GM21717 (cell line): ENCODE results near the gene RBM28.

Experiments used
- ATAC-seq: cut with Tn5 transposase; IDR thresholded peaks from one replicate; pipeline ENCODE4 v1.9.1; 2021; ENCODE audit warnings: mild to moderate bottlenecking, moderate library complexity; ENCODE audit not compliant: unreplicated experiment

Gene RBM28, protein sequence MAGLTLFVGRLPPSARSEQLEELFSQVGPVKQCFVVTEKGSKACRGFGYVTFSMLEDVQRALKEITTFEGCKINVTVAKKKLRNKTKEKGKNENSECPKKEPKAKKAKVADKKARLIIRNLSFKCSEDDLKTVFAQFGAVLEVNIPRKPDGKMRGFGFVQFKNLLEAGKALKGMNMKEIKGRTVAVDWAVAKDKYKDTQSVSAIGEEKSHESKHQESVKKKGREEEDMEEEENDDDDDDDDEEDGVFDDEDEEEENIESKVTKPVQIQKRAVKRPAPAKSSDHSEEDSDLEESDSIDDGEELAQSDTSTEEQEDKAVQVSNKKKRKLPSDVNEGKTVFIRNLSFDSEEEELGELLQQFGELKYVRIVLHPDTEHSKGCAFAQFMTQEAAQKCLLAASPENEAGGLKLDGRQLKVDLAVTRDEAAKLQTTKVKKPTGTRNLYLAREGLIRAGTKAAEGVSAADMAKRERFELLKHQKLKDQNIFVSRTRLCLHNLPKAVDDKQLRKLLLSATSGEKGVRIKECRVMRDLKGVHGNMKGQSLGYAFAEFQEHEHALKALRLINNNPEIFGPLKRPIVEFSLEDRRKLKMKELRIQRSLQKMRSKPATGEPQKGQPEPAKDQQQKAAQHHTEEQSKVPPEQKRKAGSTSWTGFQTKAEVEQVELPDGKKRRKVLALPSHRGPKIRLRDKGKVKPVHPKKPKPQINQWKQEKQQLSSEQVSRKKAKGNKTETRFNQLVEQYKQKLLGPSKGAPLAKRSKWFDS

DNA sequence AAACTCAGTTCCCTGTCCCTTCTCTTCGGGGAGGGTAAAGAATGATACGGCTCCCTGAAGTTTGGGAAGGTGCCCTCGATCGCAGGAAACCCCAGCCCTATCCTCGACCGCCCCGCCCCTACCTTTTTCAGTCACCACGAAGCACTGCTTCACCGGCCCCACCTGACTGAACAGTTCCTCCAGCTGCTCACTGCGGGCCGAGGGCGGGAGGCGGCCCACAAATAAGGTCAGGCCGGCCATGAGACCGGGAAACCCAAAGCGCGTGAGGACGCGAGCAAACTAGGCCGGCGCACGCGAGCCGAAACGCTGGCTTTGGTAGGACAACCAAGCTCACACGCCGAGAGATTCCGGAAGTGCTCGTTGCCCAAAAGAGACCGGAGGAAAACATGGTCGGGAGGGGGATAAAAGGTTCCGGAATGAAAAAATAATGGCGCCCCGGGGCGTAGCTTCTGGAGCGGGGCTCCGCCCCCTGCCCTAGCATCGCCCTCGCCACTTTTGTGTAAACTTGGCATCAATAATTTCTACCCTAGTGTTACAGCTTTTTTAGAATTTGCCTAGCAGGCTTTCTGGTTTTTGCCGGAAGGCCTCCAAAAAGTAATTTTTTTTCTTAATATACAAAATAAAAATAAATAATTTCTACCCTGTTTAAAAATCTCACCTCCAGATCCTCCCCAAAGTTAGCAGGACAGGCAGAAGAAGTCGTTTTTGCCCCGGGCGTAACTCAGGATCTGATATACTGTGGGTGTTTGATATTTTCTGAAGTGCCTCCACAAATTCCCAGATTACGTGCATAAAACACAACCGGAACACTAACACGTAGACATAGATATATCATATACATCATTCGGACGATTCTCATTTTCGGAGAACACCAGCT is at the start of gene RBM28:
RBM28 (minus strand) TSS at position 355 of the 877 bp plus-strand sequence; CDS start at position 240, 115 bp downstream.
- peak; percentile 96 for ATAC-seq

DNA sequence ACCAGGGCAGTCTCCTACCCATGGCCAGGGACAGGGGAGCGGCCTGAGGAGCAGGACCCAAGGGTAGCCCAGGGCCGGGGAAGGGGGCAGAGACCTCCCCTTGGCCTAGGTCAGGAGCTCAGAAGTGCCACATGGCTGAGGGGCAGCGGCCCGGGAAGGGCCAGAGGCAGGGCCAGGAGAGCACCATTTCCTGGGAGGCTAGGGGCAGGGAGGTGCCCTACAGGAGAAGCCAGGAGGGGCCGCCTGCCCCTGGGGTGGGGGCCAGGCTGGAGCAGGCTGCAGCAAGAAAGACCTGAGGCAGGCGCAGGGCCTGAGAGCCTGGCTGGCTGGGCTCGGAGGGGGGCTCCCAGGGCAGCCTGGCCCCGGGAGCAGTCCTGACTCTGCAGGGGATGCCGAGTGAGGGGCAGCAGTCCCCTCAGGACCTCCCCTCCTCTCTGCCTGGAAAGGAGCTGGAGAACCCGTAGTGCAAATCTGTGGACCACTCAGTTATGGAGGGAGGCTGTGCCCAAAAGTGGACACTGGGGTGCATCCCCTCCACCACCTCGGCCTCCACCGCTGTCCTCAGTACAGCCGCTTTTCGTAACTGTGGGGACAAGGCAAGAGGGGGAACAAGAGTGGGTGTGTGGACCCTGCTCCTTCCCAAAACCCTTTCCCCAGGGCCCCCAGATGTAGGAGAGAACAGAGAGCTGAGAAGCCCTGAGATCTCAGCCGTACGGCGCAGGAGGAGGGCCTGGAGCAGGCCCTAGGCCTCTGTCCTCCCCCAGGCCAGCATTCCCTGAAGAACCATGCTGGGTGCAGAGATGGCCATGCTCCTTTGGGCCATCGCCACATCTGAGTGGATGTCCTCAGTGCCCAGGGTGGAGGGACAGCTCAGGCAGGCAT is 49.0 kb upstream of the RBM28 start:
- no peak for ATAC-seq

DNA sequence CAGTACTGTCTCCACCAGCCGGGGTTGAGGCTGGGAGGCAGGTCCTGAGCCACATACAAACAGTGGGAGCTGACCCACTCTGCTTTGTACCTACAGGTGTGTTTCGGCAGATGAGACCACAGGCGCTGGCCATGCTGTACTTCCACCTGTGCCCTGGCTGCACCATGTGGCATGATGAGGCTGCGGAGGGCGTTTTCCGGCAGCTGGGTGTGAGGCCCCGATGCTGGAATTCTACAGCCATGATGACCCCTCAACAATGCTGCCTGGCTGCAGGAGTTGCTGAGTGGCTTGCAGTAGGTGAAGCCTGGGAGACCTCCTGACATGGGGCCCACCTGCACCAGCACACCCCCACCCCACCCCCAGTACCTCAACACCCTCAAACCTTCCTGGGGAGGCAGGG is 48.1 kb upstream of the RBM28 start:
- no peak for ATAC-seq

DNA sequence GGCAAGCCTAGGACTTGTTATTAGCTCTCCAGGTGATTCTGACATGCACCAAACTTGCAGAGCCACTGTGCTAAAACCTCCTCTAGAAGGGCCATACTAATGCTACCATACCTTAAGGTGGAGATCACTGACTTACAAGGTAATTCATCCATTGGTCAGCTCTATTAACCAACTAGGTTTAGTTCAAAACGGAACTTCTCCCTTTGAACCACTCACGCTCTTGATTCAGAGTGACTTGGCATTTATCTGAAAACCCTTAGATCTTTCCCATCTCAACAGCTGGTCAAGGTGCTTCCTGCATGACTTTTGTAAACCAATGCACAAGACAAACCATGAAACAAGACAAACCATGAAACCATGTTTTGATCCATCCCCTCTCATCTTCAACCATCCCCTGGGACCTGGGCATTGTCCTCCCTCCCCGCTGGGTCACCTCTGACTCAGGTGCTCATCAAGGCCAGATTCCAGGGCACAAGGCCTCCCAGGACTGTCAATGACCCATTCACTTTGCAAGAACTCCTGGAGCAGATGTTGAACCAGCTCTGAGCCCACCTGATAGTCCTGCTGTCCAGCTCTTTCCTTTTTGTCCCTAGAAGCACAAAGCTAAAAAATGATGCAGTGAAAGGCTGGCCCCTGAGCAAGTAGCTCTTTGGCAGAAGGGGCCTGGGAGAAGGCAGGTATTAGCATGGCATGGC is 47.3 kb upstream of the RBM28 start:
- no peak for ATAC-seq

DNA sequence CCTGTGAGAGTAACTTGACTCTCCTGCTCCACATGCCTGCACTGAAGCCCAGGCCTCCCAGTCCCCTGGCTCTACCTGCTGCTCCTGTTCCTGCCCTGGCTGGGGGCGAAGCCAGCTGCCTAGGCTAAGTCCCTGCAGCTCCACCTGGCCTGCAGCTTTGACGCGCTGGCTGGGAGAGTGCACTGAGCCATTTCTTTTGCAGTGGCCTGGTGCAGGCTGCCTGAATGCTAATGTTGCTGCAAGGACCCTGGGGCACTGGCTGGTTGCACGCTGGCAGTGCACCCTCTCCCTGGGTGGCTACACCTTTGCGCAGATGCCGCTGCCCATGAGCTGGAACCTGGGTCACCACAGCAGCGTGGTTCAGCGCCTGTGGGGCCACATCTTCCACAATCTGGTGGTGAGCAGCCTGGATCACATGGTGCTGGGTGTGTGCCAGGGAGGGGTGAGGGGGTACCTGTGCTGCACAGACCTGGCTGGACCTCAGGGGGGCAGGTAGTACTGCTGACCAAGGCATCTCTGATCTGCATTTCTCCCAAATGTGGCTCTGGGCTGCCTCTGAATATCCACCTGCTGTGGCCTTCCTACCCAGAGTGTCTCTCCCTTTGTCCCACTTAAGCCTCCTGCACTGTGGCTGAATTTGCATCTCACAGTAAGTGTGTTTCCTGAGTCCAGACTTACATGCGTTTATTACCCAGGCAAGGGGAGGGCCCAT is 46.1 kb upstream of the RBM28 start:
- ATAC-seq = no peak

DNA sequence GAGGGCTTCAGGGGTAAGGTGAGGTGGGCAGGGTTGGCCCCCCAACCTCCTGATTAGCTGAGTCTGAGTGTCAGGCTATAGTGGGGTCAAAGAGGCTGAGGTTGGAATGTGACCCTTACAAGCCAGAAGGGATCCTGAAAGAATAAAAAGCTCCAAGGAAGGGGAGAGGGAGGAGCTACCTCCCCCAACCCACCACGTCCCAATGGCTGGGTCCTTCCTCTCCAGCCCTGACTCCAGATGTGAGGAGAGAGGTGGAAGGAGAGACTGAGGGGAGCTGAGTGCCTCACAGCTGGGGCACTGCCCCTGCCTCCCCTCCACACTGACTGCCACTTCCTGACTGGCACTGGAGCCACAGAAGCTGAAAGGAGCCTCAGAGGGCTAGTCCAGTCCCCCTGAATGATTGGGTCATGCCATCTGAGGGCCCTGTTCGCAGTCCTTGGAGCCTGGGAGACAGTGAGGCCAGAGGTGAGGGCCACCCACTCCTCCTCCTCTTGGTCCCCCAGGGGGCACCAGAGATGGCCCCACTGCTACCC is 45.4 kb upstream of the RBM28 start:
- ATAC-seq = no peak

DNA sequence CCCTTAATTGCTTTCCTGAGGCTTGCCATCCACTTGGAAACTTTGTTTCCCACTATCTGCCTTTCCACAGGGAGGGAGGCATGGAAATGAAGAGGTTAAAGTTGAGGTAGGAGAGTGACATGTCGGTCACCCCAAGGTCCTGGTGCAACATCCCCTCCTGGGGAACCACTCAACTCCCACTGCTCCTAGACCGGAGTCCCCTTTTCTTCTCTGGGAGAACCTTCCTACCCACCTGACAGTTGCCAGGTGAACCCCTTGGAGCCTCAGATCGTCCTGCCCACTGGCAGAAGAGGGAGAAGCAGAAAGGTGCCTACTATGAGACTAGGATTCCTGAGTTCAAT is 44.4 kb upstream of the RBM28 start:
- ATAC-seq = no peak

DNA sequence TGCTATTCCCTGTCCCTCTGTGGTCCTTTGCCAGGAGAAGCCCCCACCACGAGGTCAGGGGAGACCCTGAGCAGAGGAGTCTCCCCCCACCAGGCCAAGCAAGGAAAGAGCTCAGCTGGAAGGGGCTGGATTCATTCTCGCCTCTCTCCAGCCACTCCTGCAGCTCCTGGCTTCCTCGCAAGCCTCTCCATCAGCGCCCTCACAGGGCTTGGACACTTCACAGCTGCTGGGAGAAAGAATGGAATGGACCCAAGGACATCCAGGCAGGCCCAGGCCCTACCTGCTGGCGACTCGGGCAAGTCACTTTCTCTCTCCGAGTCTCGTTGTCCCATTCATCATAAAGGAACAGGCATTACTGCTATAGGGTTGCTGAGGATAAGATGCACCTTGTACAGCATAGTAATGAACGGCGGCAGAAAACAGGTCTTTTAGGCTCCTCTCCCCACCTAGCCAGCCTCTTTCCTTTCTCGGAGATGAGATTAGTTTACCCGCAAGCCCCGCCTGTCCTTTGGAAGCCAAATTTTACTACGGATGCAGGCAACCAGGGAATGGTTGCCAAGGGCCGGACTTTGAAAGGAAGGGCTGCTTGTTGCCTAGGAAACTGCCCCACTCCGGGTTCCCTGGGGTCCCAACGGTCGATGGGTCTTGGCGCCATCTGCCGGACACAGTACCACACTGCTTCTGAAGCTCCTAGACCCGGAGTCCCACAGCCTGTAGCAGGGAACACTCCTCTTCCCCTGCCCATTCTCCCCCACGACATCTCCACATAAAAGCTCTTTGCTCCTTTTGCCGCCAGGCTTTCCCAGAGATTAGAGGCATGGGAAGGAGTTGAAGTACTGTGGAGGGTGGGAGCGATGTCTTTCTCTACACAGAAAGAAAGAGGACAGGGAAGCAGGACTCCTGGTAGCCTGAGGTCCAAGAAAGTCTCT is 43.8 kb upstream of the RBM28 start:
- ATAC-seq = no peak

DNA sequence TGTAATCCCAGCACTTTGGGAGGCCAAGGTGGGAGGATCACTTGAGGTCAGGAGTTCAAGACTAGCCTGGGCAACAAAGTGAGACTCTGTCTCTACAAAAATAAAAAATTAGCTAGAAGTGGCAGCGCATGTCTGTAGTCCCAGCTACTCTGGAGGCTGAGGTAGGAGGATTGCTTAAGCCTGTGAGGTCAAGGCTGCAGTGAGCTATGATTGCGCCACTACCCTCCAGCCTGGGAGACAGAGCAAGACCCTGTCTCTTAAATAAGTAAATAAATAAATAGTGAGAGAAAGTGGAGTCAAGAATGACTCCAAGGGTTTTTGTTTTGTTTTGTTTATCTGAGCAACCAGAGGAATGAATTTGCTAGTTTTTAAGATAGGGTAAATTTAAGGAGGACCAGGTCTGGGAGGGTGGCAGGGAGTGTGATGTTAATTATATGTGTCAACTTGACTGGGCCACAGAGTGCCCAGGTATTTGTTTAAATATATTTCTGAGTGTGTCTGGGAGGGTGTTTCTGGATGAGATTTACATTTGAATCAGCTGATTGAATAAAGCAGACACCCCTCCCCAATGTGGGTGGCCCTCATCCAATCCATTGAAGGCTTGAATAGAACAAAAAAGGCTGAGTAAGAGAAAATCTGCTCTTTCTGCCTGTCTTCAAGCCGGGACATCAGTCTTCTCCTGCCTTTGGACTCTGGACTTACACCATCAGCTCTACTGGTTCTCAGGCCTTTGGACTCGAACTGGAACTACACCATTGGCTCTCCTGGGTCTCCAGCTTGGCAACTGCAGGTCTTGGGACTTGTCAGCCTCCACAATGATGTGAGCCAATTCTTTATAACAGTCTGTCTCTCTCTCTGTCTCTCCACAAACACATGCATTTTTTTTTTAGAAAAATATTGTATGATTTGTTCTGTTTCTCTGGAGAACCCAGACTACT is 42.5 kb upstream of the RBM28 start:
- ATAC-seq = no peak

DNA sequence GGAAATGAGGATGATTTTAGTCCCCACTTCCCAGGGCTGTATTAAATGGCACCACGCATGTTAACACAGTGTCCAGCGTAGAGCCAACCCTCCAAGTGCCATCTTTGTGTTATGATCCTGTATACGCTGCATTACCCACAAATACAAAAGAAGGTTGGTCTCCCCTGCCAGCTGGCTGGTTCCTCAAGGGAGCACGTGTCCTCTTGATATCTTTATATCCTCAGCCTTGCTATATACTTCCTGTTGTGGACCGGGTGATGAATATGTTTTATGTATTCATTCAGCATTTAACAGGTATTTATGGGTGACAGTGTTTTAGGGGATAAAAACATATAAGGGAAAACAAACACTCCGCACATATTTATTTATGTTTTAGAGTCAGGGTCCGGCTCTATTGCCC is 41.0 kb upstream of the RBM28 start:
- no peak for ATAC-seq

DNA sequence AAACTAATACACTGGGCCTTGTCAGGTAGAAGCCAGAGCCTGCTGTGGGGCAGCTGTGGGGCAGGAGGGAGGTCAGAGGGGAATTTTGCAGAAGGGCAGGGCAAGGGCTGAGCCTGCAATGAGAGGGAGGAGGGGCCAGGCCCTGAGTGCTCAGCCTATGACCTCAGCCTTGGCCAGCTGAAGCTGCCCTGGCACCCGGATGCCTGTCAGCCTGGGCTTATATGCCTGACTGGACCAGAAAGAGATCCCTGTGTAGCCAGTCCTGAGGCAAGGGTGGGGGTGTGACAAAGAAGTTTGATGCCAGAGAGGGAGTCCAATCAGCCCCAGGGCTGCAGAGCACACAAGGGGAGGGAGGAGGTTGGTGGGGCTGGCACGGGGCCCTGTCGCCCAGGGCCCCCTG is 40.1 kb upstream of the RBM28 start:
- no peak for ATAC-seq

DNA sequence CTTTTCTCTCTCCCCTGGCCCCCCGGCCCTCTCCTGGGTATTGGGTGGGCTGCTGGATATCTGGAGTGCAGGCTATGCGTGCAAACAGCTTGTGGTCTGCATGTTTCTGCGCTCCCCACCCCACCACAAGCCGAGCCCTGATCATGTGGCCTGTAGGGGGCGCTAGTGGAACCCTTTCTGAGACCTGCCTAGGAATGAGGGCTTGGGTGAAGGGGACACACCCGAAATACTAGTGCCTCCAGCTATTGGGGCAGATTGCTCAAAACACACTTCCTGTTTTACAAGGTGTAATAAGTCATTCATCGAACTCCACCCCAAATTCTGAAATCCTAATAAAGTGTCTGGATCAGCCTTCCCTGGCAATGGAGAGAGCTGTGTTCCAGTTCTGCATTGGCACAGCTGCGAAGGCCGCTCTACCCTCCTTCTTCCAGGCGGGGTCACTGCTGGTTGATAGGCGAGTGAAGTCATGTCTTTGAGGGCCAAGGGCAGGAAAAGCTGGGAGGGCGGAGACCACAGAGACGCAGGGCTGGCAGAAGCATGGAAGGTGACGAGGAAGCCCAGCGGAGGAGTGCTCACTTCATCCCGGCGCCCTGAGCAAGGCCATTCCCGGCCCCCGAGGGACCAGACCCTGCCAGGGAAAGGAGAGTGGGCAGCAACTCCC is 37.6 kb upstream of the RBM28 start:
- ATAC-seq = no peak

DNA sequence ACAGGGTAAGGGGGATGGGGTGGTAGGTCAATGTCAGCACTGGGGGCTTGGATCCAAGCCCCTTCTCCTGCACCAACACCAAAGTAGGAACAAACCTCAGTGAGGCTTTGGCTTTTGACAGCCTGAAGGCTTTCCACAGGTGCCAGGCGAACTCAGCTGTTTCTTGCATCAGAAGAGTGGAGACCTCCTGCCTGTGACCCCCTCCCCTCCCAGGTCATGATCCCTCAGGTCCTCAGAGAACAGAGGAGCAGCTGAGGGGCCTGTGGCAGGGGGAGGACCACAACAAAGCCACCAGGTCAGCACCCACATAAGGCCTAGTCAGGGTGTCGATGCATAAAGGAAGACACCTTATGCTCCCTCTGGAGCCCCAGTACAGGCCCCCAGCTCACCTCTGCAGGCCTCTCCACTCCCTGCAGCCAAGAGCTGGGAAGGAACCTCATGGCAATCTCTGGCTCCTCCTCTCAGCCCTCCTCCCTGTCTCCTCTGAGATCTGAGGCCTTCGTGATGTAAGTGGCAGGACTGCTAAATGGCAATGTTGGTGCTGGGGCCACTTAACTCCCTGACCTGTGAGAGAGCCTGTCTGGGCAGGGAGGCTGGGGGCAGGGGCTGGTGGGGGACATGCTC is 36.9 kb upstream of the RBM28 start:
- no peak for ATAC-seq

DNA sequence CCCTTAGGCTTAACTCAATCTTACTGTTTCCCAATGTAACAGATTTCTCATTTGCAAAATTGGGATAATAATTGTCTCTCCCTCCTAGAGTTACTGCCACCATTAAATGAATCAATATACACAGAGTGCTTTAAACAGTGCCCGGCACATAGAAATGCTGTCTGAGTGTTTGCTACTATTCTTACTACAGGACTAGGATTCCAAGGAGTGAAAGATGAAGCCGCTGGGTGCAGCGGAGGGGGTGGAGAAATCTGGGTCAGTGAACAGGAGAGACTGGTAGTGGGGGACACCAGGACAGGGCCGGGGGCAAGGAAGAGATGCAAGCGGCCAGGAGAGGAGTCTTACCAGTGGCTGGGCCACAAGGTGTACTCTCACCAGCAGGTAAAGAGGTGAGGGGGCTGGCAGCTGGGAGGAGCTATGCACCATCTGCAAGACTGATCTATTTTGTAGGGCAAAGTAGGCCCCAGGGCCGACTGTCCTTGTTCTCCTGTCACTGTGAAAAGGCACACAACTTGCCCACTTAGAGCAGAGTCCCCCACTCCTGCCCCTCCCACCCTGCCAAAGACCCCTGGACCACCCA is 36.3 kb upstream of the RBM28 start:
- ATAC-seq = no peak

DNA sequence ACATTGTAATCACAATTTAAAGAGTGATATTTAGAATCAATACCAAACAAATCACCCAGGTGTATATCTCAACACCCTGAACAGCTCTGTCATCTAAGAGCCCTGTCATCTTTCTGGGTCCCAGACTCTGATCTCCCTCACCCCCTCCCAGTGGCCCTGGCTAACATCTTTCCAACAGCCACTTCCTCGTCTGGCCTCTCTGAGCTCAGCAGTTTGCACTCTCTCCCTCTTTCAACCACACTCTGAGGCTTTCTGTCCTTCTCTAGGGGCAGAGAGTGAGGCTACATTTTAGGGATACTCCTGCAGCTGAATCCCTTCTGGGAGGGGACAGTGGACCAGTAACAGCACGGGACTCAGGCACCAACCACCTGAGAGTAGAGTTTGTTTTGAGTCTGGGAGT is 34.9 kb upstream of the RBM28 start:
- no peak for ATAC-seq
